ENCODE results near the gene PPP3CB.

The PPP3CB gene

GRCh38 chr10:73495884-73496674 lies at the start of gene PPP3CB:
Gene PPP3CB, minus strand, starts transcription at chr10:73496024. Its CDS starts 135 bp downstream, at chr10:73495889.
- peak; percentile 81 for DNase-seq

DNA sequence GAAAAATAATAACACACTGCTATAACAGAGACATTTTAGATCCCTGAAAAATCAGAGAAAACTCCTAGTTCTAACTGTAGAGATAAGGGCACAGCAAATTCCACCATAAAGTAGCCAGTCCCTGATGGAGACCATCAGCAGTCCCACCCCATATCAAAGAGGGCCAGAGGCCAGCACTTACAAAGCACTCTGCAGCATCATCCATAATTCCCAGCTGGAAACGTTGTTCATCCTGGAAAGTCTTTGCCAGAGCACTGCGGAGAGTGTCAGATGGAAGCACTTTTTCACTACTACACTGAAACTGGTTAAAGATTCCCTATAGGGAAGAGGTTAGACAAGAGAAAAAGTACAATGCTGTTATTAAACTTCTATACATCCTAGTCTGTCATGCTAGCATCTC lies 49.5 kb upstream of the PPP3CB start:
- no peak for DNase-seq

DNA sequence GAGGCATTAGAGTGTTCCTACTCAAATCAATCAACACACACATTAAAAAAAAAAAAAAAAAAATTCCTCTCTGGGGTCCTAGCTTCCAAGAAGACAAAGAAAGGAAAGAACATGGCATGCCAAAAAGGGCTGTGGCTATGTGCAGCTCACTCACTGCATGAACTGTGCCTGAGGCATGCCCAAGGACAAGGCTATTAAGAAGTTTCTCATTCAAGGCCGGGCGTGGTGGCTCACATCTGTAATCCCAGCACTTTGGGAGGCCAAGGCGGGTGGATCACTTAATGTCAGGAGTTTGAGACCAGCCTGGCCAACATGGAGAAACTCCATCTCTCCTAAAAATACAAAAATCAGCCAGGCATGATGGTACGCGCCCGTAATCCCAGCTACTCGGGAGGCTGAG lies 41.9 kb upstream of the PPP3CB start:
- DNase-seq, result no peak

DNA sequence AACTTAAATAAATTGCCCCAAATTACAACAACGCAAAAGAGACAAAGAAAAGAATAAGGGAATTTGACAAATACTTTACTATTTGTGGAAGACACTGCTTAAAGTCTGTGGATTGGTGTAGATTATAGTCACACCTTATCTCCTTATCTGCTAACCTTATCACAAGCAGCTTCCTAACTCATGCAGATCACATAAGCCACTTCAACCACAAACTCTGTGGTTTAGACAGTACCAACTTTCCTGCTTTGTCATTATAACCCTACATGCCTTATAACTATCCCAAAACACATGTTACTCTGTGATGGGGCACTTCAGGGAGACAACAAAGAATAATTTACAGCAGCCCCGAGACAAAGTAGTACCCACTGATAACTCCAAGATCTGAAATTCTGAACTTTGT lies 41.5 kb upstream of the PPP3CB start:
- DNase-seq, result no peak

DNA sequence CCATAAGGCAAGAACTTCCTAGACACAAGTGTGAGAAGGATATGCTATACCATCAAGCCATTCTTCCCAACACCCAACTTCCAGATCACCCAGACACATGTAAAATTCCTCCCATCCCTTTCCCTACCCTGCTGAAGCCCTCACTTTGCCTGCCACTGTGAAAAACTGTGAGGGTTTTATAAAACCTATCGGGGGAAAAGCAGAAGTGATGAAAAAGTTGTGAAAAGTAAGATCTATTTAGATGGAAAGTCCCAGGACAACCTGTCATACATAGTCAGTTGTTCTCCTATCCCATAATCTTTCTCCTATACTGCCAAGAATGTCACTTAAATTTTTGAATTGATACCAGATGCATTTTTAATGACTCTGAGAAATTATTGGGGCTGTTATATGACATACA lies 39.0 kb upstream of the PPP3CB start:
- no peak for DNase-seq

GRCh38 chr10:73529089-73529832 lies 33.4 kb upstream of the PPP3CB start:
- peak; percentile 39 for DNase-seq

GRCh38 chr10:73522263-73522662 lies 26.4 kb upstream of the PPP3CB start:
- DNase-seq, result no peak

DNA sequence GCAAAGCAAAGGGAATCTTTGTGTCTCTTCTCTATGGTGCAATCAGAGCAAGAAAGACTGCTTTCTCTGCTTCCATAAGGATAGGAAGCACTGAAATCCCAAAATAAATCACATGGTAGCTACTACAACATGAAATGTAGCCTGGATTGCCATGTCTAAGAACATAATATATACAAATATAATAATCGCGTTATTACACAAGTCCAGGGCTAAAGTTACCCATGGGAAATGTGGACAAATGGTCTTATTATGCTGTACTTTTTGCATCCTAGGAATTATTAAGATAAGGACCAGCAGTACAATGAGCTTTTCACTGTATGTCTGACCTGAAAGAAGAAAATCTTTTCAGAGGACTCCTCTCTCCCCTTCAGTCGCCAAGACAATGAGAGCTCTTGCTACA lies 23.5 kb upstream of the PPP3CB start:
- DNase-seq, result no peak

- no peak for DNase-seq
Observed at GRCh38 chr10:73517166-73517888, 21.5 kb upstream of the PPP3CB start.

DNA sequence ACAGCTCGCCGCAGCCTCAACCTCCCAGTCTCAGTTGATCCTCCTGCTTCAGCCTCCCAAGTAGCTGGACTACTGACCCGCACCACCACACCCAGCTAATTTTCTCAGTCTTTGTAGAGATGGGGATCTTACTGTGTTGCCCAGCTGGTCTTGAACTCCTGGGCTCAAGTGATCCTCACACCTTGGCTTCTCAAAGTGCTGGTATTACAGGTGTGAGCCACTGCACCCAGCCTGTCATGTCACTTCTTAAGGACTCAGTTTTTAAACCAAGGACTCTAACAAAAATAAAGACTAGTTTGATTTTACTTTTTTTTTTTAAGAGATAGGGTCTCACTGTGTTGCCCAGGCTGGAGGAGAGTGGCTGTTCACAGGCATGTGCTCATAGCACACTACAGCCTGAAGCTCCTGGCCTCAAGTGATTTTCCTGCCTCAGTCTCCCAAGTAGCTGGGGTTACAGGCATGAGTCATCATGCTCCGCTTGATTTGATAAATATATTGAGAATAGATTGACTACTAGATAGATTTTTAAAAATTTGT lies 16.5 kb upstream of the PPP3CB start:
- no peak for DNase-seq

GRCh38 chr10:73509695-73510094 lies 13.9 kb upstream of the PPP3CB start:
- no peak for DNase-seq

DNA sequence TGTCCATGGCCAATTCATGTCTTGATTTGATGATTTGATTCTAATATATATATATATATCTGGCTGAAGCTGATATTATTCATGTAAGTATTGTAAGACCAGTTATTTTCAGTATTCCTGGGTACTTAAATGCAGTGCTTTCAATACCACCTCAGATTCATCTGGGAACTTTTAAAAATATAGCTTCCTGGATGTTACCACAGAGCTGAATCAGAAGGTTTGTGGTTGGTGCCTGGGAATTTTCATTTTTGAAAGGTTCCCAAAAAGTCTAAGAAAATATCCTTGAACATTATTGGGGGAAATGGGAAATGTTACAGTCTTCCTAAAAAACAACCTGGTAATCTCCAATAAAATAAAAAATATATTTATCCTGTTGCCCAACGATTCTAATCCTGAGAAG lies 10.7 kb upstream of the PPP3CB start:
- DNase-seq, result no peak

GRCh38 chr10:73506074-73506473 lies 10.2 kb upstream of the PPP3CB start:
- no peak for DNase-seq

DNA sequence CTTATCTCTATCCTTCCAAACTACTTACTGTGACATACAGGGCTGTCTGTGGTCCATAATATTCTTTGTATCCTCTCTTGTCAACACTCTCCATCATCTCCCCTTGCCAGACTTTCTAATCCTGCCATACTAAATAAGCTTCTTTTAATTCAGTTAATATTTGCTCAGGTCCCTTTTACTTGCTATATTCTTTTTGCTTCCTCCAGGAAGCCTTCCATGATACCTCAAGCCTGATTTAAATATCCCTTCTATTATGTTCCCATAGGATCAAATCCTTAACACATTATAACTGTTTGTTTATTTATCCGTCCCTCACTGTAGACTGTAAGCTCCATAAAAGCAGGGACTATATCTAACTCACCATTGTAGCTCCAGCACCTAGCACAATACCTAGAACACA lies 7.2 kb upstream of the PPP3CB start:
- DNase-seq, result no peak

DNA sequence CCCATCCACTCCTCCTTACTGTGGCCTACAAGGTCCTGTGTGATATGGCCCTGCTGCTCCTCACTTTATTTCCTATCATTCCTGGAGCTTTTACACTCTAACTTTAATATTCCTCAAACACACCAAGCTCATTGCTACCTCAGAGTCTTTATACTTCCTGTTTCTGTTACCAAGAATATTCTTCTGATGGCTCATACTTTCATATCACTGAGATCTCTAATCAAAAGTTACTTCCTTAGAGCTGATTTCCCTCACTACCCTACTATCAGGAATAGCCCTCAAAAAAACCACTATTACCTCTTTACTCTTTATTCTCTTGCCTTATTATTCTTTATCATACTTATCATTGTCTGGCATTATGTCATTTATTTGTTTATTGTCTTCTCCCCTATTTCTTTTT lies 5.8 kb upstream of the PPP3CB start:
- no peak for DNase-seq

- no peak for DNase-seq
Observed at GRCh38 chr10:73497623-73498022, 1.8 kb upstream of the PPP3CB start.

DNA sequence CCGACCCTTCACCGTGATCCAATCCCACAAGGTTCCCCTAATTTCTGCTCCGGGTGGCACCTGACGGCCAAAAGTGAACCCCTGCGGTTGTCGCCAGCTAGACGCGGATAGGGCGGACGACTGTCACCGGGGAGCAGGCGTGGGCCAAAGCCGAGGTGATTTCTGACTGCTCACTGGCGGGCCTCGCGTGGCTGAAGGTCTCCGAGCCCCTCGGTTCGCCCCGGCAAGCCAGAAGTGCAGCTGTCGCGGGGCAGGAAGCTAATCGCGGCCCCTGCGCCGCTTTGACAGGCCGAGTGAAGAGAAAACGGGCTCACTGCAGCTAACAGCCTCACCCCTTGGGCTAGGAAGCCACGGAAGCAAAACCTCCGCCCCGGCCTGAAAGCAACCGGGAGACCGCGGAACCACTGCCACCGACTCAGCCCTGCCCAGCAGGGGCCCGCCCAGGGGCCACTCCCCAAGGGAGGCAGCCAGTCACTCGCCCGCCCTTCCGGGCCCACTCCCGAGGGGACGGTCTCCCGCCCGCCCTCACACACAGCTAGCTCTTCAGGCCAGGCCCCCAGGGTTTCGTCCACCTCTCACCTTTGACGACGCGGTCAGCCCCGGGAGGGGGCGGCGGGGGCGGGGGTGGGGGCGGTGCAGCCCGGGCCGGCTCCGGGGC lies 469 bp downstream of the PPP3CB start:
- DNase-seq, result no peak

DNA sequence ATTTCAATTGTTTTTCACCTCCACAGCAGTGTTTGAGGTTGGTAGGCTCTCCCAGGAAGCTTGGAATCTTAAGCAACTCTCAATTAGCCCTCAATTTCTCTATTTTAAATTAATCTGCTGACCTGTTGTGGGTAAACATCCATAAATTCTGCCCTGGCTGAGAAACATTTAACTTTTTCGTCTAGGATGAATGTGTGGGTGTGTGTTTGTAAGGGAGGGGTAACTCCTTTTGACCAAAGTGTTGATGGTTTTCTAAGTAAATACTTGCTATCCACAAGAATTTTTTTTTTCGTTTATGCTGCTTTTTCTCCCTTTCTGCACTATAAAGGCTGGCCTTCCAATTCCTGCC lies 973 bp downstream of the PPP3CB start:
- DNase-seq, result no peak

GRCh38 chr10:73494213-73494612 lies 1.6 kb downstream of the PPP3CB start:
- no peak for DNase-seq

- no peak for DNase-seq
Observed at GRCh38 chr10:73493781-73494180, 2.0 kb downstream of the PPP3CB start.

GRCh38 chr10:73486601-73487000 lies 9.2 kb downstream of the PPP3CB start:
- no peak for DNase-seq

DNA sequence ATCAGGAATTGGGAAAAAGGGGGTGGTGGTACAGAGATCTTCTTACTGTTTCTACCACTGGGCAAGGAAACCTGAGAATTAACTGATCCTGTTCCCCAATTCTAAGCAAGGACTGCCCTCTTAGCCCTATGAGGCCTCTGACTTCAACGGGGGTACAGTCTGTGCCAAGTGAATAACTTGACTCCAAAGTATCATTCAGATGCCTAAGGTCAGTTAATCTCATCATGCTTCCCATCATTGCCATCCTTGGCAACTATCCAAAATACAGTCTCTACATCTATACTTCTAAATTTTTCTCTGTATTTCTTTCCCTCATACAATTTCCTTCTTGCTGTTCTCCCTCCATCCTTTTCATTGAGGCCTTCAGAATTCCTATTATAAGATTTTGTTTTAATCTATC lies 10.5 kb downstream of the PPP3CB start:
- DNase-seq, result no peak

- DNase-seq, result no peak
Observed at GRCh38 chr10:73480158-73480557, 15.7 kb downstream of the PPP3CB start.

Measured in DMS 273 treated with DMSO at 0.1 percent for 48 hours (cell line).